DOHH2 (cell line): ENCODE measurements around the gene EVA1C.

Experiments
- CTCF ChIP-seq: fragments of 200-600 bp; sonication (generic); IDR thresholded peaks from one replicate; pipeline ENCODE4 v1.5.1; 2014; ENCODE audit warnings: antibody characterized with exemption, mild to moderate bottlenecking, low read depth, low read length; ENCODE audit not compliant: poor library complexity, severe bottlenecking
- EZH2phosphoT487 ChIP-seq: fragments of 200-600 bp; sonication (generic); IDR thresholded peaks from 2 replicates; pipeline ENCODE4 v1.6.1; 2017; ENCODE audit warnings: borderline replicate concordance, mild to moderate bottlenecking, antibody characterized with exemption, low read length, moderate library complexity, mixed read lengths

GRCh38 chr21:32387151-32387550 lies 25.4 kb upstream of the EVA1C start:
- TF ChIP-seq CTCF = no peak
- no peak for TF ChIP-seq EZH2phosphoT487
